H4 (cell line): ENCODE results near the gene CISD1. TPM values are rescaled to one million over a fixed set of nuclear protein-coding genes. Genes with fewer than 3 reads are reported as not detected.
A peak's percentile ranks its signal among the peaks of the same experiment; 100 is the strongest.

Experiments
- DNase-seq: peaks from one replicate; pipeline ENCODE4 v3.0.0-alpha.2; 2015; ENCODE audit warnings: low spot score
- total RNA-seq: library from RNA; depleted of rRNA; stranded (reverse); fragments of >200 nt; shearing (Covaris generic); gene quantifications from 2 replicates; pipeline ENCODE4 v1.2.3, GENCODE V29; 2014

Gene CISD1
- total RNA-seq, 1 experiment from 2014 or later, result 90.1 TPM

DNA sequence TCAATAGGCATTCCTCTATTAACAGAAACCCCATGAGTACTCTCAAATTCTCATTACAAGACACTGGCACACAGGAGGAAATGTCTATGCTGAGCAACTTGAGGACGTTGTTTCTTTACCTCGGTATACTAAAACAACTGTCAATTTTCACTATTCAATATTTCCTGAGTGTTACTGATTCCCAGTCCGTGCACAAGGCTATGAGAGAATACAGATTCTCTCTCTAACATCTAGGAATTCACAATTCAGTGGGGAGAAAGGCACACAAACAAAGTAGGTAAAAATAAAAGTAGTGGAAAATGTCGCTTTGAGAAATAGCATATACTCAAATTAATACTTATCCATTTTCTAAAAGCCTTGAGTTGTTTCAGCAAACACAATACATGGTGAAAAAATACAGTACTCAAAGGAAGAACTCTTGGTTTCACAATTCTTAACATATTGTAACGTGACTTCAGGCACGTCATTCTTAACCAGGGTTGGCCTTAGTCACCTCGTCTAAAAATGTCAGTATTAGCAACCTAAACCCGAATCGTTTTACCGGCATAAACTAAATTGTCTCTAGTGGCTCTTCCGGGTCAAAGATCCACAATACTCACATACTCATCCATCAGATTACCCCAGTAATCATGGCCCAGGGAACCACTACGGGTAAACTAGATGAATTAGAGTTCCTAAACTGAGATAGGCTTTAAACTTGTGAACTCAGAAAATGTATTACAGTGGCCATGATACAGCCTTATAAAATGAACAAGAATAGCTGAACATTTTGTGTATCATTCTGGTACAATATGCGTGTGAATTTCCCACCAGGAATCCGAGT is 2.7 kb upstream of the CISD1 start:
- DNase-seq, result peak; percentile 49

GRCh38 chr10:58266826-58267712 is 1.9 kb upstream of the CISD1 start:
- DNase-seq, result peak; percentile 64

- DNase-seq, result peak; percentile 87
Observed at GRCh38 chr10:58267713-58268453, 1.1 kb upstream of the CISD1 start, which contains the start of gene IPMK. Gene IPMK (minus strand): TSS chr10:58267894. CDS start chr10:58267611, 283 bp downstream.

GRCh38 chr10:58268454-58268945 is 462 bp upstream of the CISD1 start:
- no peak for DNase-seq

- no peak for DNase-seq
Observed at GRCh38 chr10:58269782-58270290, 874 bp downstream of the CISD1 start.

- no peak for DNase-seq
Observed at GRCh38 chr10:58275261-58275660, 6.3 kb downstream of the CISD1 start.

DNA sequence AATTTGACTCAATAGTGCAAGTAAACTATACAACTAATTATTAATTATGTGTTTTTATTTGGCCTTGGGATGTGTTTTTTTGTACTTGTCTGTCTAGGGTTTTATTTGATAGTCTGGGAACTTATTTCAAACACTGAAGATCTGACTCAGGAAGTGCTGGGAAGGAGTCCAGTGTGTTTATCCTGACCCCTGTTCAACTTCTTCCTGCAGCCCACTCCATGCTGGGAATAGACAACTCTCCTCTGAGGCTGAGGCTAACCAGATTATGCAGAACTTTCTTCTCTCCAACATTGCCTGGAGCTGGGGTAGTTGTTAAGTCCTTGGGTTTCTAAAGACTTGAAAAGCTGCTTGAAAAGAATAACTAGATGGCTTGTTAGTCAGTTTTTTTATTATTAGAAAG is 6.9 kb downstream of the CISD1 start:
- DNase-seq, result no peak

DNA sequence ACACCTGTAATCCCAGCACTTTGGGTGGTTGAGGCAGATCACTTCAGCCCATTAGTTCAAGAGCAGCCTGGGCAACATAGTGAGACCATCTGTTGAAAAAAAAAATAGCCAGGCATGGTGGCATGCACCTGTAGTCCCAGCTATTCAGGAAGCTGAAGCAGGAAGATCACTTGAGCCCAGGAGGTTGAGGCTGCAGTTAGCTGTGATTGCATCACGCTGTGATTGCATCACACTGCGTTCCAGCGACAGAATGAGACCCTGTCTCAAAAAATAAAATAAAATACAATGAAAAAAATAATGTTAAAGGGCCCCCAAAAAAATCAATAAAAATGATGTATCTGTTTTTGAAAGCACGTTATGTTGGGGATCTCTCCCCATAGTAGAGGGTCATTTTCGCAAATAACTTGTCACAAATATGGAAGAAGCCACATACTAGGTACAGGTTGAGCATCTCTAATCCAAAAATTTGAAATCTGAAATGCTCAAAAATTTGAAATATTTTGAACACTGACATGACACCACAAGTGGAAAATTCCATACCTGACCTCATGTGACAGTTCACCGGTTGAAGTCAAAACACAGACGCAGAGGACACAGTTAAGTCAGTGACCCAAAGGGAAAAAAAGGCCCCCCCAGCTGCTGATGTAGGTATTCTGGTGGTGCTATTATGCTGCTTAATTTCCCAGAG is 9.5 kb downstream of the CISD1 start:
- no peak for DNase-seq

DNA sequence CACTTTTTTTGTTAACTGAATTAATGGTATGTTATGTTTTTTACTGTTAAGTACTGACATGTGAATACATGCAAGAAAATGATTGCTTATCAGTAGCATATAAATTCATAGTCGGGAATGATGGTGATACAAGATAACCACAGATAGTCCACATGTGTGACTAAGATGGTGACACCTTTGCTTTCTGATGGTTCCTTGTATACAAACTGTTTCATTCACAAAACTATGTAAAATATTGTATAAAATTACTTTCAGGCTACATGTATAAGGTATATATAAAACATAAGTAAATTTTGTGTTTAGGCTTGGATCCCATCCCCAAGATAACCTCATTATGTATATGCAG is 10.0 kb downstream of the CISD1 start:
- DNase-seq, result no peak

- no peak for DNase-seq
Observed at GRCh38 chr10:58280477-58280876, 11.5 kb downstream of the CISD1 start.

DNA sequence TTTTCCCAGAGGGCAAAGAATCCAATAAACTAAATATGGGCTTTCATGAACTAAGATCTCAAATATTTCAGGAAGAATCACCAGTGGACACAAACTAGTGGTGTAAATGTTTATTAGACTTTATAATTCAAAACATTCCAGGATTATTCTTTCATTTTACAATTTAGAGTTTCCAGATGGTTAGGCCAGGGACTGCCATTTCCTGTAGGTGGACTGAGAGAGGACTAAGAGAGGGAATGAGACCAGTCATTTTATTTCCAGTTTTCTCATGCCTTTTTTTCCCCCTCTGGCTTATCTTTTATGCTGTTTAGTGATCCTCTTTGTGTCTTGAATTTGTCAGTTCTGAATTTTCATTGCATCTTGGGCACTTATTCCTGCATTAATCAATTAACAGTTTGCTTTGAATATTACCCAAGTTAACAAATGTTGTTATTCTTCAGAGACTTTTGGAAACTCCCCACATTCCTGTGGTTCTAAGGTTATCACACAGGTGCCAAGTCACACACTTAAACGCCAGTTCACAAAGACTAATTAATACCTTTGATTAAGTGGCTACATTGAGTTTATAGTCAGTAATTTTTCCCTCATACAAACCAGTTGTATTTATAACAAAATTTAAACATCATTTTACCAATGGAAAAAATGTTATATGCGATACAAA is 12.3 kb downstream of the CISD1 start:
- DNase-seq, result no peak

DNA sequence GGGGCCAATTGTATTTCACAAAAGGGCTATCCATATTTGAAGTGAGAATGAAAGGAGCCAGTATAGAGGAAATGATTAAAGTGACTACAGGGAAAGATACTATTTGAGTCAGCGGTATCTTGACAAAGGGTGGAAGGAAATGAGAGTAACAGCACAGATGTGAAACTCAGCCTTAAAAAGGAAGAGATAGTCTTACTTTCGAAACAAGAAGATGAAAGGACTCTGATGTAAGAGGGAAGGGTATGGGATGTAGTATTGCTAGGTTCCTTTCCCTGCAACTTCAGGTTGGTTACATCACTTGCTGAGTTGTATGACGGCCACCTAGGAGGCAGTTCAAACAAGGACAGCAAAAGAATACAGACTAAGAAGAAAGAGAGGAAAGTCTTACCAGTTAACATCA is 13.7 kb downstream of the CISD1 start:
- DNase-seq, result no peak

- DNase-seq, result peak; percentile 19
Observed at GRCh38 chr10:58291538-58292174, 22.7 kb downstream of the CISD1 start.

- no peak for DNase-seq
Observed at GRCh38 chr10:58293989-58294388, 25.0 kb downstream of the CISD1 start.

DNA sequence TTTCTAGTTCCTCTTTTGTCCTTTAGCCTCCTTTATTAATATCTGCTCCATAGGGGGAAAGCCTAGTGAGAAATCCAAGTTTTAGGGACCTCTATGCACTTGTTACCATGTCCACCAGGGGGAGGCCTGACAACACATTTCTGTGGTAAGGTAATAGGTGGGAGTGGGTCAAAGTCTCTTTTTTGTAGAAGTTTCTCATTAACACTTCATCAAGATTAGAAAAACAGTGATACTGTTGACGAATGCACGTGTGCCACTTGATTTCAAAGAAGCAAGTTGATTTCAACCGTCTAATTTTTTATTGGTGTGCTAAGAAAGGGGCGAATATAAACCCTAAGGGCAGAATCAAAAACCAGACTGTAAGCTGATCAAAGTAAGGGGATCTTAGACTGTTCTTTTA is 30.6 kb downstream of the CISD1 start:
- DNase-seq, result peak; percentile 32

GRCh38 chr10:58300676-58301075 is 31.7 kb downstream of the CISD1 start:
- DNase-seq, result no peak

- no peak for DNase-seq
Observed at GRCh38 chr10:58302254-58302653, 33.3 kb downstream of the CISD1 start.

GRCh38 chr10:58304099-58304633 is 35.2 kb downstream of the CISD1 start:
- DNase-seq, result no peak

- no peak for DNase-seq
Observed at GRCh38 chr10:58305821-58306220, 36.9 kb downstream of the CISD1 start.

GRCh38 chr10:58307676-58308075 is 38.7 kb downstream of the CISD1 start:
- no peak for DNase-seq
